Activated CD8-positive, alpha-beta T cell treated with anti-CD3 and anti-CD28 coated beads, Interleukin-2, amount 10 ng/mL, durations not matched to agents 7 days and 5 days (primary cell): ENCODE measurements around the gene PRDX6. TPM values are rescaled to one million over a fixed set of nuclear protein-coding genes. Genes with fewer than 3 reads are reported as not detected.
"Not testable (repeated sequence)": the region's sequence is repeated elsewhere in the genome, so short reads cannot be mapped to it uniquely, and the experiment has no call there.

Source experiments
- ATAC-seq: fragments of 150-1000 bp; cut with Tn5 transposase; one replicate; pipeline ENCODE4 v1.10.0; 2021; ENCODE audit warnings: moderate library complexity
- CTCF ChIA-PET: fragments of 350-600 bp; sonication (Branson Sonifier 250); formaldehyde crosslinking; loops from one replicate; lab custom pipeline; 2021; ENCODE audit warnings: antibody characterized with exemption; lab: Charles Lee
- POLR2A ChIA-PET: fragments of 350-600 bp; sonication (Branson Sonifier 250); formaldehyde crosslinking; loops from one replicate; lab custom pipeline; 2021; ENCODE audit warnings: antibody characterized with exemption; lab: Charles Lee
- DNase-seq: peaks from one replicate; pipeline ENCODE4 v3.0.0-alpha.2; 2020
- H3K27ac Mint-ChIP-seq: one replicate; pipeline ENCODE4 v1.8.0; 2021; ENCODE audit warnings: mild to moderate bottlenecking, mixed read lengths
- H3K27me3 Mint-ChIP-seq: one replicate; pipeline ENCODE4 v1.8.0; 2021; ENCODE audit warnings: low read depth, mixed read lengths
- H3K36me3 Mint-ChIP-seq: one replicate; pipeline ENCODE4 v1.8.0; 2021; ENCODE audit warnings: low read depth, mixed read lengths
- H3K4me1 Mint-ChIP-seq: one replicate; pipeline ENCODE4 v1.8.0; 2021; ENCODE audit warnings: low read depth, mixed read lengths
- H3K4me3 Mint-ChIP-seq: one replicate; pipeline ENCODE4 v1.8.0; 2021; ENCODE audit warnings: mild to moderate bottlenecking, mixed read lengths
- H3K9me3 Mint-ChIP-seq: one replicate; pipeline ENCODE4 v1.8.0; 2022; ENCODE audit warnings: mixed read lengths; ENCODE audit not compliant: insufficient read depth
- total RNA-seq, 2 experiments: library from RNA; stranded (reverse); gene quantifications; one replicate each; pipeline ENCODE4 v1.2.3, GENCODE V29; 2021

The PRDX6 gene
- total RNA-seq, 2 experiments from 2014 or later, result 144 to 155 TPM

DNA sequence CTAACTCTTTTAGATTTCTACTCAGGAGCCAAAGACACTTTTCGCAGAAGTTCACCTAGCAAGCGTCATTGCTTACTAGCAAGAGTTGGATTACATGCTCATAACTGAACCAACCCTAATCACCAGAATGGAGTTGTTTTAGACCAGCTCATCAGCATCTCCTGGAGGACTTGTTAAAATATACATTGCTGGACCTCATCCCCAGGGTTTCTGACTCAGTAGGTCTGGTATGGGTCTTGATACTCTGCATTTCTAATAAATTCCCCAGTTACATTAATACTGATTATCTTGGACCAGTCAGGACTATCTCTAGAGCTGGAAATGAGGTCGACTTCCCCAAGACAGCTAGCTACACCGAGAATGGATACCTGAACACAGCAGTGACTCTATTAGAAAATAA is 9.7 kb upstream of the PRDX6 start:
- Mint-ChIP-seq H3K36me3 (peaks cover 76% of the 10 kb centered on the region), H3K27ac (no peak overlapping the region), H3K9me3 (peaks cover 54% of the 10 kb centered on the region), H3K4me1 (peaks cover 6% of the 10 kb centered on the region), H3K4me3 (no peak overlapping the region), H3K27me3 (no peaks in the 10 kb centered on the region)
- ATAC-seq (no peak), DNase-seq (no peak)
- CTCF ChIA-PET, result interaction anchor here (1.6 kb wide), 1 partner anchor 38 kb away, joined by 3 read pairs; no protein-coding TSS in a partner anchor
- POLR2A ChIA-PET, result no interaction called here

DNA sequence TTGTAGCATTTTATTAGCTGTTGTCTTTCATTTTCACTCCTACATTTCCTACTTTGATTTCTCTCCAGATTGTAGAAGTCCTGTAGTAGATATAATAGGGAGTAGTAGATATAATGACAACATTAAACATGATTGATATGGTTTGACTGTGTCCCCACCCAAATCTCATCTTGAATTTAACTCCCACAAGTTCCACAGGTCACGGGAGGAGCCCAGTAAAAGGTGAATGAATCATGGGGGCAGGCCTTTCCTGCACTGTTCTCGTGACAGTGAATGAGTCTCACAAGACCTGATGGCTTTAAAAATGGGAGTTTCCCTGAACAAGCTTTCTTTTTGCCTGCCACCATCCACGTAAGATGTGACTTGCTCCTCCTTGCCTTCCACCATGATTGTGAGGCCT is 7.5 kb upstream of the PRDX6 start:
- Mint-ChIP-seq H3K27me3 (no peaks in the 10 kb centered on the region), H3K4me3 (no peak overlapping the region), H3K27ac (no peak overlapping the region), H3K4me1 (peaks cover 15% of the 10 kb centered on the region), H3K36me3 (peaks cover 68% of the 10 kb centered on the region), H3K9me3 (peaks cover 42% of the 10 kb centered on the region)
- POLR2A ChIA-PET, result no interaction called here
- CTCF ChIA-PET, result interaction anchor here (0.9 kb wide), 1 partner anchor 14 kb away, joined by 3 read pairs; no protein-coding TSS in a partner anchor
- DNase-seq (no peak), ATAC-seq (no peak)

DNA sequence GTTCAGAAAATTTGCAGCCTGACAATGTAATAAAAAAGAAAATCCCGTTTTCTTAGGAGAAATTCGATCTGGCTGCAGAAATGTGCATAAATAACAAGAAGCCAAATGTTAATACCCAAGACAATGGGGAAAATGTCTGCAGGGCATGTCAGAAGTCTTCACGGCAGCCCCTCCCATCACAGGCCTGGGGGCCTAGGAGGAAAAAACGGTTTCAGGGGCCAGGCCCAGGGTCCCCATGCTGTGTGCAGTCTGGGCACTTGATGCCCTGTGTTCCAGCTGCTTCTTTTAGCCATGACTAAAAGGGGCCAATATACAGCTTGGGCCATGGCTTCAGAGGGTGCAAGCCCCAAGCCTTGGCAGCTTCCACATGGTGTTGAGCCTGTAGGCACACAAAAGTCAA is 6.5 kb upstream of the PRDX6 start:
- ChIA-PET CTCF (interaction anchor here (0.9 kb wide), 1 partner anchor 15 kb away, joined by 3 read pairs; no protein-coding TSS in a partner anchor), POLR2A (no interaction called here)
- Mint-ChIP-seq H3K27me3 (no peaks in the 10 kb centered on the region), H3K27ac (no peak overlapping the region), H3K9me3 (peaks cover 38% of the 10 kb centered on the region), H3K4me3 (no peak overlapping the region), H3K36me3 (peaks cover 72% of the 10 kb centered on the region), H3K4me1 (peaks cover 21% of the 10 kb centered on the region)
- DNase-seq, result no peak
- no peak for ATAC-seq

DNA sequence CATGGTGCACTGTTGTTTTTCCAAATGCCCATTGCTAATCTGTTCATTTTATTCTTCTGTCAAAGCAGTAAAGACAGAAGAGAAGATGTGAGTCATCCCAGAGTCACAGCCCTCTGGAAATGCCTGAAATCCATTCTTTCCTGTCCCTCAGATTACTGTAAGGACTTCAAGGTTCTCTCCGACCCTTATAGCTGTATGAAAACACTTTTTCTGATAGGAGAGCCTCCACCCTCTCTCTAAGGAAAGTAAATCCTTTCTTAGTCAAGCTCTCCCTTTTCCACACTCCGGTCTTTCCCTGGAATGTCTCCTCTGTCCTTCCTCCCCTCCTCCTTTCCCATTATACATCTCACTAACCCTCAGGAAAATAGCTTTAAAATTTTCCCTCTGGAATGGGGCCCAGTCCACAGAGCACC is 3.5 kb upstream of the PRDX6 start:
- Mint-ChIP-seq H3K36me3 (peaks cover 58% of the 10 kb centered on the region), H3K4me3 (no peak overlapping the region), H3K27me3 (no peaks in the 10 kb centered on the region), H3K27ac (no peak overlapping the region), H3K9me3 (peaks cover 24% of the 10 kb centered on the region), H3K4me1 (peaks cover 36% of the 10 kb centered on the region)
- no peak for DNase-seq
- ChIA-PET CTCF (interaction anchor here (1.1 kb wide), 1 partner anchor 44 kb away, joined by 6 read pairs; no protein-coding TSS in a partner anchor), POLR2A (interaction anchor here (0.6 kb wide), 3 partner anchors 113 to 511 kb away, joined by 3 to 4 read pairs (median 3); no protein-coding TSS in a partner anchor)
- no peak for ATAC-seq

DNA sequence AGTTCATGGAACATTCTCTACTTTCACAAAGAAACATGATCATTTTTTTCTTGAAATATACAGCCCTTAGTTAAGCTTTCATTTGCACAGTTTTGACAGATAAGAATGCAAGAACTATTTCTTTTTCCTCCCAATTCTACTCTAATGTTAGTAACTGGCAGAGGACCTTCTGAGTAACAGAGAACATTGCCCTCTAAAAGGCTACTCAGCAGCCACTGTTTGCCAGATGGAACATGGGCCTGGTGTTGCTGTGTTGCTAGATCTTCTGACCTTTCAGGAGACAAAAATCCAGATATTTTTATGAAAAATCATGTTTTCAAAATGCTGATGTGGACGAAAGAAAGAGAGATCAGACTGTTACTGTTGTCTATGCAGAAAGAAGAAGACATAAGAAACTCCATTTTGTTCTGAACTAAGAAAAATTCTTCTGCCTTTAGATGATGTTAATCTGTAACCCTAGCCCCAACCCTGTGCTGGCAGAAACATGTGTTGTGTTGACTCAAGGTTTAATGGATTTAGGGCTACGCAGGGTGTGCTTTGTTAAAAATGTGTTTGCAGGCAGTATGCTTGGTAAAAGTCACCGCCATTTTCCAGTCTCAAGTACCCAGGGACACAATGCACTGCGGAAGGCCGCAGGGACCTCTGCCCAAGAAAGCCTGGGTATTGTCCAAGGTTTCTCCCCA is 2.9 kb upstream of the PRDX6 start:
- Mint-ChIP-seq H3K27ac (no peak overlapping the region), H3K4me3 (no peak overlapping the region), H3K27me3 (no peaks in the 10 kb centered on the region), H3K36me3 (peaks cover 54% of the 10 kb centered on the region), H3K4me1 (peaks cover 42% of the 10 kb centered on the region), H3K9me3 (peaks cover 18% of the 10 kb centered on the region)
- ChIA-PET CTCF (interaction anchor here (0.6 to 1.1 kb wide), 2 partner anchors 44 to 118 kb away, joined by 3 to 6 read pairs; no protein-coding TSS in a partner anchor), POLR2A (interaction anchor here (0.6 kb wide), 1 partner anchor 396 kb away, joined by 3 read pairs; no protein-coding TSS in a partner anchor)
- DNase-seq, result no peak
- no peak for ATAC-seq

DNA sequence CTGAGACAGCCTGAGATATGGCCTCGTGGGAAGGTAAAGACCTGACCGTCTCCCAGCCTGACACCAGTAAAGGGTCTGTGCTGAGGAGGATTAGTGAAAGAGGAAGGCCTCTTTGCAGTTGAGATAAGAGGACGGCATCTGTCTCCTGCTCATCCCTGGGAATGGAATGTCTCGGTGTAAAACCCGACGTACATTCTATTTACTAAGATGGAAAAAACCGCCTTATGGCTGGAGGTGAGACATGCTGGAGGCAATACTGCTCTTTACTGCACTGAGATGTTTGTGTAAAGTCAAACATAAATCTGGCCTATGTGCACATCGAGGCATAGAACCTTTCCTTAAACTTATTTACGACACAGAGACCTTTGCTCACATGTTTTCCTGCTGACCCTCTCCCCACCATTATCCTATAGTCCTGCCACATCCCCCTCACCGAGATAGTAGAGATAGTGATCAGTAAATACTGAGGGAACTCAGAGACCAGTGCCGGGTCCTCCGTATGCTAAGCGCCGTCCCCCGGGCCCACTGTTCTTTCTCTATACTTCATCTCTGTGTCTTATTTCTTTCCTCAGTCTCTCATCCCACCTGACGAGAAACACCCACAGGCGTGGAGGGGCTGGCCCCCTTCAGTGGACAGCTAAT is 2.2 kb upstream of the PRDX6 start:
- CTCF ChIA-PET, result interaction anchor here (2.9 kb wide), 1 partner anchor 44 kb away, joined by 35 read pairs; no protein-coding TSS in a partner anchor
- Mint-ChIP-seq H3K9me3 (peaks cover 18% of the 10 kb centered on the region), H3K4me3 (peak overlapping the region; percentile 65), H3K4me1 (peaks cover 49% of the 10 kb centered on the region), H3K36me3 (peaks cover 54% of the 10 kb centered on the region)
- H3K27ac Mint-ChIP-seq, ATAC-seq, POLR2A ChIA-PET, H3K27me3 Mint-ChIP-seq, DNase-seq: not testable (repeated sequence)

DNA sequence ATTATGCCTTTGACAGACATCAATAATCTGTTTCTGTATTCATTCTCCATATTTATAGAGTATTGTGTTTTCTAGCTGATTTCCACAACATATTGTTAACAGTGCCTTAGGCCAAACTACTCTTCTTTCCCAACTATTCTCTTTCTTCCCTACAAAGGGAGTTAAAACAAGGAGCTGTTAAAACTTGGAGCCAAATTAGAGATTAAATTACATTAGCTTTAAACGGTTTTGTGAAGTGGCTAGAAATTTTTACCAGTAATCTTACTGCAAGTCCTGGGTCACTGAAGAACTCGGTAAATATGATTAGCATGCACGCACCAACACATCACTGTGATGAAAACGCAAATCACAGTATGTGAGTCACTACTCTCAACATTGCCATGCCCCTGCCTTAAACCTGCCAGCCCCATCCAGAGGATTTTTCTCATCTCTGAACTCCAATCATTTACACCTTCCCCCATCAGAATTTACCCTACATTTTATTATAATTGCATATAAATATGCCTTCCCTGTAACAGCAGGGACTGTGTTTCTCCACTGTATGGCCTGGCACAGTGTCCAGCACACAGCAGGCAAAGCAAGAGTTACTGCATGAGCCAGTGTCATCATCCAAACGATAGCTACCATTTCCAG is 1.5 kb upstream of the PRDX6 start:
- Mint-ChIP-seq H3K36me3 (peaks cover 51% of the 10 kb centered on the region), H3K4me3 (peak overlapping the region; percentile 85), H3K4me1 (peaks cover 54% of the 10 kb centered on the region), H3K9me3 (peaks cover 18% of the 10 kb centered on the region), H3K27ac (peak overlapping the region; percentile 73), H3K27me3 (no peaks in the 10 kb centered on the region)
- ATAC-seq (no peak), DNase-seq (peak; percentile 28)
- CTCF ChIA-PET, result interaction anchor here (1.0 to 2.9 kb wide), 3 partner anchors 45 to 349 kb away, joined by 3 to 35 read pairs (median 8); partner anchors contain the start of genes CENPL and DARS2
- POLR2A ChIA-PET, result interaction anchor here (1.0 to 3.2 kb wide), 6 partner anchors 13 to 349 kb away, joined by 4 to 28 read pairs (median 8); partner anchors contain the start of genes CENPL, DARS2 and KLHL20

DNA sequence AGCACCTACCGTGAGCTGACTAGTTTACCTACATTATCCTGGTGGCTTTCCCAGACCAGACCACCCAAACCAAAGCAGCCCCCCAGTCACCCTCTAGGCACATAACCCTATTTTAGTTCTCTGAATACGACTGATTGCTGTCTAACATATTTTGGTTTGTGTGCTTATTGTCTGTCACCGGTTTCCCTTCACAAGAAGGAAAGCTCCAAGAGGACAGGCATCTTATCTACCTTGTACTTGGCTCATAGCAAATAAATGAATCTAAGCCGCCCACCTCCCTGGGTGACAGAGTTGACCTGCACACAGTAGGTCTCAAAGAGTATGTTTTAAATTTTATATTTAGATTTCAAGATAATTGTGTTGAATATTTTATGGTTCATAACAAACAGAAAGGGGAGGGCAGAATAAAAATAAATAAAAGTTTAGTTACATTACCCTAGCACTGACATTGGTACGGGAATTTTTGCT is 904 bp upstream of the PRDX6 start:
- H3K27ac Mint-ChIP-seq, result peak overlapping the region; percentile 98
- peaks cover 18% of the 10 kb centered on the region for H3K9me3 Mint-ChIP-seq
- H3K27me3 Mint-ChIP-seq, result no peaks in the 10 kb centered on the region
- H3K4me1 Mint-ChIP-seq, result peaks cover 54% of the 10 kb centered on the region
- CTCF ChIA-PET, result interaction anchor here (1.0 to 2.9 kb wide), 4 partner anchors 38 to 348 kb away, joined by 3 to 35 read pairs (median 6); partner anchors contain the start of genes CENPL and DARS2
- H3K4me3 Mint-ChIP-seq, result peak overlapping the region; percentile 85
- POLR2A ChIA-PET, result interaction anchor here (0.5 to 3.2 kb wide), 15 partner anchors 10 to 1502 kb away, joined by 3 to 28 read pairs (median 4); partner anchors contain the start of genes CENPL, DARS2, GAS5 and KLHL20
- H3K36me3 Mint-ChIP-seq, result peaks cover 50% of the 10 kb centered on the region
- ATAC-seq (no peak), DNase-seq (no peak)

DNA sequence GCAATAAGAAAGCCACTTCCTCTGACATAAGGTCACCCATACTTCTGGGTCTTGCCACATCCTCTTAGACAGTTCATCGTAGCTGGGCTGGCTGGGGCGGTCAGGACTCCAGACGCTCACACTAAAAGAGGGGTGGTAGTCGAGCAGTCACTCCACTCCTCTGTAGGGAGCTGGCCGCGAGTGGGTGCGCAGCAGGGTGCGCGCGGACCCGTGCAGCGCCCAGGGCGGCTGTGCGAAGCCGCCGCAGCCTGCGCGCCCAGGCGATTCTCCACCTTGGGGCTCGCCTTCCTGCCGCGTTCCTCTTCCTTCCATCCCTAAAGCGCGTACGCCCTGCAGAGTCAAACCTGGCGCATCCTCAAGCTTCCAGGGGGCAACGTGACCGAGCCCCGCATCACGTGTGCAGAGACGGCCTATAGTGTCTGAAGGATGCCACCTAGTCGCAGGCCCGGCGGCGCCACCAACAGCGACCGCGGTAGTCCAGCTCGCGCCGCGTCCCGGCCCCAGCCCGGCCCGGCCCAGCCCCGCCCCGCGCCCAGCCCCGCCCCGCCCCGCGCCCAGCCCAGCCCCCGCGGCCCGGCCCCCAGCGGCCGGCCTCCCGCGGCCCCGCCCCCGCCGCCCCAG is 360 bp upstream of the PRDX6 start:
- POLR2A ChIA-PET, result interaction anchor here (0.5 to 3.2 kb wide), 17 partner anchors 10 to 1501 kb away, joined by 3 to 28 read pairs (median 4); partner anchors contain the start of genes CENPL, DARS2, GAS5 and KLHL20
- Mint-ChIP-seq H3K27me3 (no peaks in the 10 kb centered on the region), H3K9me3 (peaks cover 12% of the 10 kb centered on the region), H3K27ac (peak overlapping the region; percentile 98), H3K4me3 (peak overlapping the region; percentile 93), H3K36me3 (peaks cover 49% of the 10 kb centered on the region), H3K4me1 (peaks cover 56% of the 10 kb centered on the region)
- DNase-seq, result peak; percentile 83
- peak; percentile 89 for ATAC-seq
- CTCF ChIA-PET, result interaction anchor here (1.0 to 2.9 kb wide), 4 partner anchors 38 to 348 kb away, joined by 3 to 35 read pairs (median 6); partner anchors contain the start of genes CENPL and DARS2

DNA sequence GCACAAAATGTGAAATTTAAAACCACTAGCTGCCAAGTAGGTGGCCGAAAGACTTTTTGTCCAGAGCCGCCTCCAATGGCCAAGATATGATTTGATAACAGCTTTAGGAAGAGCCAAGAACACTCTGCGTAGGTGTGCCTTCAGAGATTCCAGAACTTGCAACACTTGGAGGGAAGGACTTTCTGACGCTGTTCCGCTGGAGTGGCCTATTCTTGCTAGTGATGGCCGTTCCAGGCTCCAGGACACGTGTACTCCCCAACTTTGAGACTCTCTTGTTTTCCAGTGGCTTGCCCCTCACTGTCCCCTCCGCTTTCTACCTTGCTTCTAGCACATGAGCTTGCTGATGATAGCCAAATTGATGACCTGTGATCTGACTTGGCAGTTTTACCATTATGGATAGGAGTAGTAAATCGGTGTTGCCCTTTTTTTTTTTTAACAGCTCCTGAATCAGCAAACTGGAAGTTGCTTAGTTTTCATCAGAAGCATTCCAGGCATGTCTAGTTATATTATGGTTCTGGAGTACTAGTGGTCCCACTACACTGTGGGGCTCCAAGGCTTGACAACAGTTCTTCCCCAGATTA is 1.0 kb downstream of the PRDX6 start:
- Mint-ChIP-seq H3K9me3 (peaks cover 7% of the 10 kb centered on the region), H3K36me3 (peaks cover 56% of the 10 kb centered on the region), H3K27me3 (no peaks in the 10 kb centered on the region), H3K4me3 (peak overlapping the region; percentile 93), H3K4me1 (peaks cover 60% of the 10 kb centered on the region), H3K27ac (peak overlapping the region; percentile 89)
- ChIA-PET CTCF (interaction anchor here (0.9 to 2.0 kb wide), 4 partner anchors 29 to 740 kb away, joined by 3 to 16 read pairs (median 5); partner anchors contain the start of gene KLHL20), POLR2A (interaction anchor here (0.8 to 3.2 kb wide), 11 partner anchors 8 to 390 kb away, joined by 3 to 28 read pairs (median 4); partner anchors contain the start of genes CENPL, DARS2, GAS5 and KLHL20)
- ATAC-seq (no peak), DNase-seq (no peak)
